Muscle layer of colon (tissue), 2 donors: ENCODE data around the gene KRTAP19-6.
"Not testable (repeated sequence)": the region's sequence is repeated elsewhere in the genome, so short reads cannot be mapped to it uniquely, and the experiment has no call there.

Experiments
- H3K27ac ChIP-seq: one replicate; pipeline ENCODE4 v1.7.0; 2013; ENCODE audit warnings: low read depth, mild to moderate bottlenecking, low read length, moderate library complexity
- H3K27me3 ChIP-seq, 2 donors: one replicate each; pipeline ENCODE4 v1.7.0; 2013; ENCODE audit warnings: low read length in 2 of 2, mild to moderate bottlenecking in 2 of 2; ENCODE audit not compliant: insufficient read depth in 2 of 2, control insufficient read depth in 1 of 2
- H3K36me3 ChIP-seq: one replicate; pipeline ENCODE4 v1.7.0; 2013; ENCODE audit warnings: mild to moderate bottlenecking, low read length; ENCODE audit not compliant: insufficient read depth
- H3K4me1 ChIP-seq: one replicate; pipeline ENCODE4 v1.7.0; 2013; ENCODE audit warnings: mild to moderate bottlenecking, low read length; ENCODE audit not compliant: insufficient read depth
- H3K4me3 ChIP-seq, 2 donors: one replicate each; pipeline ENCODE4 v1.7.0; 2013; ENCODE audit warnings: low read length in 2 of 2, low read depth in 1 of 2, mild to moderate bottlenecking in 1 of 2, moderate library complexity in 1 of 2
- H3K9ac ChIP-seq: one replicate; pipeline ENCODE4 v1.7.0; 2013; ENCODE audit warnings: low read length
- H3K9me3 ChIP-seq: one replicate; pipeline ENCODE4 v1.7.0; 2013; ENCODE audit warnings: mild to moderate bottlenecking, low read length
- donor health status: abdominal sarcoma.
- donor health status: Adenocarcinoma of cecum.

KRTAP19-6 gene

GRCh38 chr21:30552782-30553181 lies 11.1 kb upstream of the KRTAP19-6 start:
- H3K9ac ChIP-seq = no peak overlapping the region
- no peaks in the 10 kb centered on the region for H3K36me3 ChIP-seq
- no peaks in the 10 kb centered on the region for H3K4me1 ChIP-seq
- no peaks in the 10 kb centered on the region for H3K9me3 ChIP-seq
- no peaks in the 10 kb centered on the region for H3K27me3 ChIP-seq
- H3K27ac ChIP-seq = no peak overlapping the region
- H3K4me3 ChIP-seq = no peak overlapping the region

GRCh38 chr21:30518876-30519275 lies 22.8 kb downstream of the KRTAP19-6 start:
- no peaks in the 10 kb centered on the region for H3K27me3 ChIP-seq
- H3K27ac ChIP-seq = no peak overlapping the region
- no peaks in the 10 kb centered on the region for H3K4me1 ChIP-seq
- H3K4me3 ChIP-seq = no peak overlapping the region
- H3K36me3 ChIP-seq = no peaks in the 10 kb centered on the region
- no peaks in the 10 kb centered on the region for H3K9me3 ChIP-seq
- no peak overlapping the region for H3K9ac ChIP-seq

- no peak overlapping the region for H3K27ac ChIP-seq
- H3K27me3 ChIP-seq = no peaks in the 10 kb centered on the region
- no peaks in the 10 kb centered on the region for H3K9me3 ChIP-seq
- H3K4me1 ChIP-seq = no peaks in the 10 kb centered on the region
- H3K36me3 ChIP-seq = no peaks in the 10 kb centered on the region
- no peak overlapping the region for H3K4me3 ChIP-seq
- no peak overlapping the region for H3K9ac ChIP-seq
Observed at GRCh38 chr21:30515681-30516080, 26.0 kb downstream of the KRTAP19-6 start.

GRCh38 chr21:30505621-30506205 lies 36.0 kb downstream of the KRTAP19-6 start:
- H3K36me3 ChIP-seq, H3K4me3 ChIP-seq, H3K27me3 ChIP-seq, H3K4me1 ChIP-seq, H3K9ac ChIP-seq, H3K9me3 ChIP-seq, H3K27ac ChIP-seq: not testable (repeated sequence)

- Histone ChIP-seq H3K27ac (no peak within 1 kb of the TSS), H3K36me3 (no peaks in the 10 kb centered on the region), H3K27me3 (no peaks in the 10 kb centered on the region), H3K4me1 (no peaks in the 10 kb centered on the region), H3K4me3 (no peak within 1 kb of the TSS), H3K9me3 (no peaks in the 10 kb centered on the region), H3K9ac (no peak within 1 kb of the TSS)
Observed at GRCh38 chr21:30502041-30502440, 39.6 kb downstream of the KRTAP19-6 start, which contains the start of gene KRTAP19-5. Gene KRTAP19-5, minus strand, starts transcription at chr21:30502141. Its CDS starts 51 bp downstream, at chr21:30502090.

GRCh38 chr21:30497065-30497464 lies 44.6 kb downstream of the KRTAP19-6 start, which contains the start of gene KRTAP19-4:
Gene KRTAP19-4, minus strand, starts transcription at chr21:30497165. Its CDS starts 55 bp downstream, at chr21:30497110.
- no peaks in the 10 kb centered on the region for H3K4me1 ChIP-seq

GRCh38 chr21:30491963-30492428 lies 49.7 kb downstream of the KRTAP19-6 start, which contains the start of gene KRTAP19-3:
Gene KRTAP19-3, minus strand, starts transcription at chr21:30492013. Its CDS starts 56 bp downstream, at chr21:30491957.
- Histone ChIP-seq H3K27me3 (no peaks in the 10 kb centered on the region), H3K9me3 (no peaks in the 10 kb centered on the region), H3K36me3 (no peaks in the 10 kb centered on the region), H3K4me1 (no peaks in the 10 kb centered on the region), H3K9ac (no peak within 1 kb of the TSS), H3K27ac (no peak within 1 kb of the TSS), H3K4me3 (no peak within 1 kb of the TSS)

More at GRCh38 chr21:30497065-30497464, 44.6 kb downstream of the KRTAP19-6 start, which contains the start of gene KRTAP19-4:
- H3K36me3 ChIP-seq = no peaks in the 10 kb centered on the region
- no peak within 1 kb of the TSS for H3K27ac ChIP-seq
- no peaks in the 10 kb centered on the region for H3K27me3 ChIP-seq
- H3K9me3 ChIP-seq = no peaks in the 10 kb centered on the region
- H3K4me3 ChIP-seq = no peak within 1 kb of the TSS
- no peak within 1 kb of the TSS for H3K9ac ChIP-seq
